Measurements from ENCODE around the gene PYGO2. TPM values are rescaled to one million over a fixed set of nuclear protein-coding genes. Genes with fewer than 3 reads are reported as not detected.
A peak's percentile ranks its signal among the peaks of the same experiment; 100 is the strongest.

PYGO2 gene
- polyA plus RNA-seq, 1 donor (not counting 4 experiments of a cell fraction or from before 2014, with no cell fraction given) = 15.1 TPM

GRCh38 chr1:154962156-154962749 is 671 bp upstream of the PYGO2 start:
- Histone ChIP-seq H3K36me3 (ENCODE audit: control insufficient read depth in 2 of 2, extremely low read depth in 1 of 2, insufficient read depth in 2 of 2, low read length in 2 of 2) (peaks cover 31 to 53% of the 10 kb centered on the region in 2 experiments), H3K4me2 (ENCODE audit: control insufficient read depth, extremely low read depth, insufficient read depth, low read depth, low read length) (peak overlapping the region; percentile 100), H3K79me2 (ENCODE audit: control insufficient read depth, insufficient read depth, low read length) (peaks cover 38% of the 10 kb centered on the region), H4K20me1 (ENCODE audit: control insufficient read depth, extremely low read depth, insufficient read depth, low read length) (no peaks in the 10 kb centered on the region), H3K27ac (ENCODE audit: control insufficient read depth, insufficient read depth, low read length) (peak overlapping the region; percentile 81), H3K4me1 (ENCODE audit: control insufficient read depth, extremely low read depth, insufficient read depth, low read length) (peaks cover 25% of the 10 kb centered on the region), H2AFZ (ENCODE audit: control insufficient read depth, low read length) (no peak overlapping the region), H3K9ac (ENCODE audit: control insufficient read depth, extremely low read depth, insufficient read depth, low read length) (peak overlapping the region; percentile 87), H3K4me3 (ENCODE audit: control insufficient read depth in 2 of 3, extremely low read depth in 1 of 3, insufficient read depth in 2 of 3, low read depth in 1 of 3, low read length in 3 of 3) (peak overlapping the region; percentile 62 to 90 (median 70)), H3K27me3 (ENCODE audit: control insufficient read depth, extremely low read depth, insufficient read depth, low read length) (no peaks in the 10 kb centered on the region), H3K9me1 (ENCODE audit: control insufficient read depth, extremely low read depth, insufficient read depth, low read length) (no peaks in the 10 kb centered on the region), H3K9me3 (ENCODE audit: control insufficient read depth, low read depth, low read length) (no peaks in the 10 kb centered on the region)
- TF ChIP-seq EZH2 (IDR thresholded peaks at IDR 0.05; ENCODE audit: low read length) (no peak), CTCF (optimal IDR thresholded peaks at IDR 0.05 in 1 of 3, IDR thresholded peaks at IDR 0.05 in 1 of 3, conservative IDR thresholded peaks at IDR 0.05 in 1 of 3; ENCODE audit: extremely low read depth in 1 of 3, insufficient read depth in 2 of 3, low read length in 3 of 3) (no peak)
- FAIRE-seq (no peak), DNase-seq (ENCODE audit: low read depth, low spot score) (no peak)
- dilution Hi-C loops (cut with MboI; ENCODE audit: extremely low pct_ligation_motif_present, low sequenced_read_pairs) = no loop called here

- Histone ChIP-seq H3K4me2 (ENCODE audit: control insufficient read depth, extremely low read depth, insufficient read depth, low read depth, low read length) (peak overlapping the region; percentile 100), H3K4me3 (ENCODE audit: control insufficient read depth in 2 of 3, extremely low read depth in 1 of 3, insufficient read depth in 2 of 3, low read depth in 1 of 3, low read length in 3 of 3) (peak overlapping the region; percentile 62 to 96 (median 90)), H3K9ac (ENCODE audit: control insufficient read depth, extremely low read depth, insufficient read depth, low read length) (peak overlapping the region; percentile 87), H4K20me1 (ENCODE audit: control insufficient read depth, extremely low read depth, insufficient read depth, low read length) (no peaks in the 10 kb centered on the region), H3K4me1 (ENCODE audit: control insufficient read depth, extremely low read depth, insufficient read depth, low read length) (peaks cover 37% of the 10 kb centered on the region), H2AFZ (ENCODE audit: control insufficient read depth, low read length) (peak overlapping the region; percentile 49), H3K27ac (ENCODE audit: control insufficient read depth, insufficient read depth, low read length) (peak overlapping the region; percentile 81), H3K27me3 (ENCODE audit: control insufficient read depth, extremely low read depth, insufficient read depth, low read length) (no peaks in the 10 kb centered on the region), H3K79me2 (ENCODE audit: control insufficient read depth, insufficient read depth, low read length) (peaks cover 24% of the 10 kb centered on the region), H3K36me3 (ENCODE audit: control insufficient read depth in 2 of 2, extremely low read depth in 1 of 2, insufficient read depth in 2 of 2, low read length in 2 of 2) (peaks cover 22 to 37% of the 10 kb centered on the region in 2 experiments), H3K9me1 (ENCODE audit: control insufficient read depth, extremely low read depth, insufficient read depth, low read length) (no peaks in the 10 kb centered on the region), H3K9me3 (ENCODE audit: control insufficient read depth, low read depth, low read length) (no peaks in the 10 kb centered on the region)
- DNase-seq (ENCODE audit: low read depth, low spot score) = no peak
- no peak for FAIRE-seq
- dilution Hi-C loops (cut with MboI; ENCODE audit: extremely low pct_ligation_motif_present, low sequenced_read_pairs) = no loop called here
- TF ChIP-seq EZH2 (IDR thresholded peaks at IDR 0.05; ENCODE audit: low read length) (no peak), CTCF (optimal IDR thresholded peaks at IDR 0.05 in 1 of 3, IDR thresholded peaks at IDR 0.05 in 1 of 3, conservative IDR thresholded peaks at IDR 0.05 in 1 of 3; ENCODE audit: extremely low read depth in 1 of 3, insufficient read depth in 2 of 3, low read length in 3 of 3) (no peak)
Measured at GRCh38 chr1:154960446-154961136, 991 bp downstream of the PYGO2 start.
